Hindlimb muscle (tissue), 1 donor: ENCODE measurements around the gene UBE2M. TPM values are rescaled to one million over a fixed set of nuclear protein-coding genes. Genes with fewer than 3 reads are reported as not detected.
"Not testable (repeated sequence)": the region's sequence is repeated elsewhere in the genome, so short reads cannot be mapped to it uniquely, and the experiment has no call there.

Source experiments
- DNase-seq: peaks from one replicate; pipeline ENCODE4 v3.0.0-alpha.2; 2013
- polyA plus RNA-seq: library from polyadenylated mRNA; unstranded; fragments of 120-200 nt; gene quantifications from one replicate; pipeline ENCODE4 v1.2.1, GENCODE V29; 2013; ENCODE audit not compliant: insufficient read length

The UBE2M gene
- polyA plus RNA-seq, 1 donor: 74.0 TPM

DNA sequence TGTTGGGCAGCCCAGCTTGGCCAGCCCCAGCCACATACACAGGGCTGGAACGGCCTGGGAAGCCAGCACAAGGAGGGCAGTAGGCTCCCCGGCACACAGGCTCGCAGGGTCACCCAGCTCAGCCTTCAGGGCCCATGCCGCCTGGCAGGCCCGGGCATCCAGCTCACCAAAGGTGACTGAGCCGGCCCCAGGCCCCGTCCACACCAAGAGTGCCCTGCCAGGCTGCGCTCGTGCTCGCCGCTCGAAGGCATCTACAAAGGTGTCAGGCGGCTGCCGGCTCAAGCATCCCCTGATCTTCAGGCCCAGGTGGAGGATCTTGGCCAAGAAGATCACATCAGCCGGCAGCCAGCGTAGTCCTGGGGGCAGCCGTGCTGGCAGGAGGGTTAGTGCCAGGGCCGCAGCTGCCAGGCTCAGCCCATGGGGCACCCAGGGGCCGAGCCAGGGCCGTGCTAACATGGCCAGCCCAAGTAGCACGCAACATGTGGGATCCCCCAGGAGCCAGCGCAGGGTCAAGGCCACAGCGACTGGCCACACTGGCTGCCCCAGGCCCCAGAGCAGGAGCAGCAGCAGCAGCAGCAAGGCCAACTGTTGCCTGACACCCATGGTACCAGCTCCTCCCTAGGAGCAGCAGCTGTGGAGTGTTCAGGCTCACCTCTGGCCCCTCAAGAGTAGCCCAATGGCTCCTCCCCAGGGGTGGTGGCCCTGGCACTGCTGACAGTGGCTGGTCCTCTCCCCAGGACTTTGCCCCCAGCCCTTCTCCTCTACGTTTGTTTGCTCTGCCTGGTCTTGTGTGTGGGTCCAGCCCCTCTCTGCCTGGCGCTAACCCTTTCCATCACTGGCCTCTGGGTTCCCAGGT is 46.8 kb downstream of the UBE2M start, which contains the start of gene SLC27A5:
TSS of gene SLC27A5 (minus strand) at position 640 of the 856 bp plus-strand sequence. CDS start at position 603, 37 bp downstream.
- DNase-seq: no peak

- DNase-seq: no peak
Measured at GRCh38 chr19:58510084-58510862, 48.1 kb downstream of the UBE2M start.

DNA sequence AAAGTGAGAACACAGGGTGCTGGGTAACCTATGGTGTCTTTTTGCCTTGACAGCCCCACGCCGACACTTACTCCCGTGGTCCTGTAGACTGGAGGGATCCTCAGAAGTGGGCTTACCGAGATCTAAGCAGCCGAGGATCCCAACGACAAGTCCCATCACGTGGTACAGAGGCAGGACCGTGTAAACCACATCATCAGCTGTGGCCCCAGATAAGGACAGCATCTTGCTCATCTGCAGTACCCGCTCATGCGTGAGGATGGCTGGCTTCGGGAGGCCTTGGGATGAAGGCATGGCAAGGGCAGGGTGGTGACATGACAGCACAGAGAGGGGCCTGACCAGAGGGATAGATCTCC is 48.7 kb downstream of the UBE2M start:
- DNase-seq: no peak

DNA sequence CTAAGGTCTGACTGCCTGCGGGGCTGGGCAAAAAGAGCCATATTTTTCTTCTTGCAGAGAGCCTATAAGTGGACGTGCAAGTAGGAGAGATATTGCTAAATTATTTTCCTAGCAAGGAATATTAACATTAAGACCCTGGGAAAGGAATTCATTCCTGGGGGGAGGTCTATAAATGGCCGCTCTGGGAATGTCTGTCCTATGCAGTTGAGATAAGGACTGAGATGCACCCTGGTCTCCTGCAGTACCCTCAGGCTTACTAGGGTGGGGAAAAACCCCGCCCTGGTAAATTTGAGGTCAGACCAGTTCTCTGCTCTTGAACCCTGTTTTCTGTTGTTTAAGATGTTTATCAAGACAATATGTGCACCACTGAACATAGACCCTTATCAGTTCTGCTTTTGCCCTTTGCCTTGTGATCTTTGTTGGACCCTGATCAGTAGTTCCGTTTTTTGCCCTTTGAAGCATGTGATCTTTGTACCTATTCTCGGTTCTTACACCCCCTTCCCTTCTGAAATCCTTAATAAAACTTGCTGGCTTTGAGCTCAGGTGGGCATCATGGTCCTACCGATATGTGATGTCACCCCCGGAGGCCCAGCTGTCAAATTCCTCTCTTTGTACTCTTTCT is 50.7 kb downstream of the UBE2M start:
- DNase-seq: not testable (repeated sequence)

Other genes with a start within 250 kb of the UBE2M start
- 3.2 TPM for gene ZSCAN22, start 231.6 kb downstream of the UBE2M start, polyA plus RNA-seq
- gene A1BG, start 205.1 kb downstream of the UBE2M start, polyA plus RNA-seq: 2.6 TPM
- gene ZNF497, start 195.9 kb downstream of the UBE2M start, polyA plus RNA-seq: 2.4 TPM
- gene ZNF837, start 177.6 kb downstream of the UBE2M start, polyA plus RNA-seq: 1.6 TPM
- gene RPS5, start 171.3 kb downstream of the UBE2M start, polyA plus RNA-seq: 1,753 TPM
- gene RNF225, start 163.0 kb downstream of the UBE2M start, polyA plus RNA-seq: not detected
- 5.4 TPM for gene ZNF584, start 150.0 kb downstream of the UBE2M start, polyA plus RNA-seq
- gene ZNF132, start 118.5 kb downstream of the UBE2M start, polyA plus RNA-seq: 6.1 TPM
- gene ZNF324B, start 107.0 kb downstream of the UBE2M start, polyA plus RNA-seq: 4.0 TPM
- 6.3 TPM for gene ZNF324, start 91.5 kb downstream of the UBE2M start, polyA plus RNA-seq
- gene ZNF446, start 82.3 kb downstream of the UBE2M start, polyA plus RNA-seq: 8.7 TPM
- gene SLC27A5, start 46.6 kb downstream of the UBE2M start, polyA plus RNA-seq: 6.1 TPM
- 11.6 TPM for gene ZBTB45, start 38.8 kb downstream of the UBE2M start, polyA plus RNA-seq
- gene TRIM28, start 14.5 kb downstream of the UBE2M start, polyA plus RNA-seq: 357 TPM
- gene CHMP2A, start 3.5 kb downstream of the UBE2M start, polyA plus RNA-seq: 77.9 TPM
- 19.9 TPM for gene MZF1, start 14.7 kb upstream of the UBE2M start, polyA plus RNA-seq